Neuron (in vitro differentiated cells): ENCODE results near the gene WWP2.

Source experiments
- H2AFZ ChIP-seq: one replicate; pipeline ENCODE4 v1.6.1; 2013; ENCODE audit warnings: low read depth, mild to moderate bottlenecking, inconsistent platforms, low read length, moderate library complexity
- H3K27me3 ChIP-seq: one replicate; pipeline ENCODE4 v1.6.1; 2013; ENCODE audit warnings: low read length; ENCODE audit not compliant: insufficient read depth
- H3K36me3 ChIP-seq: one replicate; pipeline ENCODE4 v1.6.1; 2013; ENCODE audit warnings: low read length; ENCODE audit not compliant: insufficient read depth
- H3K4me1 ChIP-seq: one replicate; pipeline ENCODE4 v1.6.1; 2013; ENCODE audit warnings: low read length; ENCODE audit not compliant: insufficient read depth
- H3K4me3 ChIP-seq: 2 replicates; pipeline ENCODE4 v1.5.1; 2013; ENCODE audit warnings: mild to moderate bottlenecking, low read length, moderate library complexity
- H3K9me3 ChIP-seq: one replicate; pipeline ENCODE4 v1.6.1; 2013; ENCODE audit warnings: low read length

WWP2 gene

DNA sequence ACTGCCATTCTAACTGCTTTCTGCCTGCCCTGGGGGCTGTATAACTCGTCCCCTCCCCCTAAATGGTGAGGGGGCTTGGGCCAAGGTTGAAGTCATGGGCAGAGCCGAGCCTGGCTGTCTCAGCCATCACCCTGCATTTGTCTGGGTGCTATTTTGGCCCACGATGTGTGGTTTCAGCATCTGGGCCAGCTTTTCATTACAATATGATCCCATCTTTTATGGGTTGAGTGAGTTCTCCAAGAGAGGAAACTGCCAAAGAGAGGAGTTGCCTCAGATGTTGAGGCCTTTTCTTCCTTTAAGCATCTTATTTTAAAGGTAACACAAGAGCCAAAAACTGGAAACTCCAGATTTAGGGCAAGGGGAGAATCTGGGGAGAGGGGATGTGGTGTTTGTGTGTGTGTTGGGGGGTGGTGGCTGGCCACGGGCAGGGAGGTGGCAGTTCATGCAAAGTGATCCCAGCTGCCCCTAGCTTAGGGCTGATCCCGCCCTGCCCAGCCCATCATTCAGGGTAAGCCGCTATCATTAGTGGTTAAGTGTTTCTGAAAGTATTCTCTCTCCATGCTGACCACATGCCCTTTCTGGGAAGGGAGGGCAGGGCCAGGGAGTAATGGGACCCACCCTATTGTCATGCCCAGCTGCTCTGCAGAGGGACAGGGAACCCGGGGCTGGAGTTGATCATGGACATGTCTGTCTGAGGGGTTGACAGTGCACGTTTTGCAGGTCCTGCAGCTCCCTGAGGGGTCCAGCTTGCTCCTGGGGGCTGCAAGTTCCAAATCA is 105.8 kb downstream of the WWP2 start:
- Histone ChIP-seq H3K9me3 (peaks cover 2% of the 10 kb centered on the region), H3K4me1 (no peaks in the 10 kb centered on the region), H3K36me3 (peaks cover 13% of the 10 kb centered on the region), H3K4me3 (no peak overlapping the region), H2AFZ (no peak overlapping the region), H3K27me3 (no peaks in the 10 kb centered on the region)

DNA sequence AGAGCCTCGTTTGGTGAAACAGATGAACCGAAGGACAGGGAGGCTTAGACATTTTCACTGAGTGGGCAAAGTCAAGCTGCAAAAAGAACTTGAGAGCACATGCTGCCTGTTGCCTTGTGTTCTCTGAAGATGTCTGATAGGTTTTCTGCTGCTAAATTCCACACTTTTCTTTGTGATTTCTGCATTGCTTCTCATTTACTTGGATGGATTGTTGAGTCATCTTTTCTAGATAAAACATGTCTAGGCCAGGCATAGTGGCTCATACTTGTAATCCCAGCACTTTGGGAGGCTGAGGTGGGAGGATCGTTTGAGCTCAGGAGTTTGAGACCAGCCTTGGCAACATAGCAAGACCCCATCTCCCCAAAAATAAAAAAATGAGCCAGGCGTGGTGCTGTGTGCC is 108.6 kb downstream of the WWP2 start:
- H3K4me3 ChIP-seq: no peak overlapping the region
- no peaks in the 10 kb centered on the region for H3K9me3 ChIP-seq
- H3K27me3 ChIP-seq: no peaks in the 10 kb centered on the region
- no peaks in the 10 kb centered on the region for H3K4me1 ChIP-seq
- H3K36me3 ChIP-seq: peaks cover 31% of the 10 kb centered on the region
- H2AFZ ChIP-seq: no peak overlapping the region

- no peaks in the 10 kb centered on the region for H3K4me1 ChIP-seq
- peaks cover 31% of the 10 kb centered on the region for H3K36me3 ChIP-seq
- H3K27me3 ChIP-seq: no peaks in the 10 kb centered on the region
- H3K9me3 ChIP-seq: peaks cover 5% of the 10 kb centered on the region
- H3K4me3 ChIP-seq: no peak overlapping the region
- no peak overlapping the region for H2AFZ ChIP-seq
Observed at GRCh38 chr16:69871708-69872107, 109.6 kb downstream of the WWP2 start.

DNA sequence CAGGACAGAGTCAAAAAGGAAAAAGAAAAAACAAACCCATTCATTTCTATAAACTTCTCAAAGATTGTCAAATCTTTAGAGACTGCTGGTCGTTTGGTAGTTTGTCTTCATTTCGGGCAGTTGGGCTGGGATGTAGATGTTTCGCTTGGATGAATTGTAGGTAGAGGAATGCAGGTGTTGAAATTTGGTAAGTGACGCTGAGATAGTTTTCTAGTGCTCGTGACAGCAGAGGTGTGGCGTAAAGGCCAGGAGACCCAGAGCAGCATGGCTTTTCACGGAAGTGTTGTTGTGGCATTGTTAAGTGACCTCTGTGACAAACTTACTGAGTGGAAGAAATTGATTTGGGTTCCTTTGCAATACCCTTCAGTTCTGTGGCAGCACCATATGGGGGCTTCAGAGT is 110.8 kb downstream of the WWP2 start:
- Histone ChIP-seq H3K4me1 (no peaks in the 10 kb centered on the region), H3K27me3 (no peaks in the 10 kb centered on the region), H3K36me3 (peaks cover 35% of the 10 kb centered on the region), H2AFZ (no peak overlapping the region), H3K4me3 (no peak overlapping the region), H3K9me3 (peaks cover 10% of the 10 kb centered on the region)

GRCh38 chr16:69873783-69874182 is 111.7 kb downstream of the WWP2 start:
- H3K4me3 ChIP-seq: no peak overlapping the region
- no peaks in the 10 kb centered on the region for H3K4me1 ChIP-seq
- no peaks in the 10 kb centered on the region for H3K27me3 ChIP-seq
- peaks cover 10% of the 10 kb centered on the region for H3K9me3 ChIP-seq
- peaks cover 35% of the 10 kb centered on the region for H3K36me3 ChIP-seq
- H2AFZ ChIP-seq: no peak overlapping the region

- no peak overlapping the region for H2AFZ ChIP-seq
- H3K9me3 ChIP-seq: peaks cover 10% of the 10 kb centered on the region
- H3K4me1 ChIP-seq: no peaks in the 10 kb centered on the region
- H3K27me3 ChIP-seq: no peaks in the 10 kb centered on the region
- H3K36me3 ChIP-seq: peaks cover 36% of the 10 kb centered on the region
- no peak overlapping the region for H3K4me3 ChIP-seq
Observed at GRCh38 chr16:69874271-69874670, 112.1 kb downstream of the WWP2 start.

GRCh38 chr16:69880640-69881133 is 118.6 kb downstream of the WWP2 start:
- H3K4me1 ChIP-seq: no peaks in the 10 kb centered on the region
- H3K9me3 ChIP-seq: peaks cover 10% of the 10 kb centered on the region
- no peaks in the 10 kb centered on the region for H3K27me3 ChIP-seq
- H3K4me3 ChIP-seq: no peak overlapping the region
- H2AFZ ChIP-seq: no peak overlapping the region
- peaks cover 7% of the 10 kb centered on the region for H3K36me3 ChIP-seq

GRCh38 chr16:69881141-69881540 is 119.0 kb downstream of the WWP2 start:
- H2AFZ ChIP-seq: no peak overlapping the region
- no peak overlapping the region for H3K4me3 ChIP-seq
- no peaks in the 10 kb centered on the region for H3K4me1 ChIP-seq
- H3K27me3 ChIP-seq: no peaks in the 10 kb centered on the region
- peaks cover 7% of the 10 kb centered on the region for H3K36me3 ChIP-seq
- H3K9me3 ChIP-seq: peaks cover 10% of the 10 kb centered on the region

- peaks cover 3% of the 10 kb centered on the region for H3K36me3 ChIP-seq
- no peak overlapping the region for H3K4me3 ChIP-seq
- H3K27me3 ChIP-seq: no peaks in the 10 kb centered on the region
- no peaks in the 10 kb centered on the region for H3K4me1 ChIP-seq
- H3K9me3 ChIP-seq: no peaks in the 10 kb centered on the region
- no peak overlapping the region for H2AFZ ChIP-seq
Observed at GRCh38 chr16:69883744-69884143, 121.6 kb downstream of the WWP2 start.

DNA sequence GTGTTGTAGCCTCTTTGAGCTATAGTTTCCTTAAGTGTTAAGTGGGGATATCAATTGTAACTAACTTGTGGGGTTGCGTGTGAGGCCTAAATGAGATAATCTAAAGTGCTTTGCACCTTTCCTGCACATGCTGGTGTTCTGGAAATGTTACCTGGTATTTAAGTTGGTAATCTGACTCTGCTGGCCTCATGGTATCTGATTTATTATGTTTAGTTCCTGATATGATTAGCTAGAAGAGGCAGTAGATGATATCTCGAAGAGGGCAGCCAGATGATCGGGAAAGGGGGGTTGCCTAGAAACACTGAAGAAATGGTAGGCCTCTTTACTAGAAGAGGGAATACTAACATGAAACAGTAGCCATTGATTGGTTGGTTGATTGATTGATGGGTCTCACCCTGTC is 123.6 kb downstream of the WWP2 start:
- peaks cover 11% of the 10 kb centered on the region for H3K36me3 ChIP-seq
- no peaks in the 10 kb centered on the region for H3K27me3 ChIP-seq
- no peak overlapping the region for H3K4me3 ChIP-seq
- H3K4me1 ChIP-seq: no peaks in the 10 kb centered on the region
- peaks cover 3% of the 10 kb centered on the region for H3K9me3 ChIP-seq
- no peak overlapping the region for H2AFZ ChIP-seq

DNA sequence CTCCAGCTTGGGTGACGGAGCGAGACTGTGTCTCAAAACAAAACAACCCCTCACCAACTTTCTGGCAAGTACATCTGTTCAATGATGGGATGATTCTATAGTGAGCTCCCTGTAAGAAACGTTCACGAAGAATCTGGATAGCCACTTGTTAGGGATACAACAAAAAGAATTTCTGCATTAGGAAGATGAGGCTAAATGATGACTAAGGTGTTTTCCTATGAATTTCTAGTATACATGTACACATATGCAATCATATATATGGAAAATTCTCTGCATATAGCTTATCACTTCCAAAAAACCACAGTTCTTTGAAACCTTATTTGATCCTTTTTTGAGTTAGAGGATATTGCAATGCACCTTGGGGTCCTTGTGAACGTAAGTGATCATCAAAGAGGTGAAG is 124.6 kb downstream of the WWP2 start:
- Histone ChIP-seq H2AFZ (no peak overlapping the region), H3K4me1 (no peaks in the 10 kb centered on the region), H3K4me3 (no peak overlapping the region), H3K36me3 (peaks cover 11% of the 10 kb centered on the region), H3K27me3 (no peaks in the 10 kb centered on the region), H3K9me3 (peaks cover 3% of the 10 kb centered on the region)

DNA sequence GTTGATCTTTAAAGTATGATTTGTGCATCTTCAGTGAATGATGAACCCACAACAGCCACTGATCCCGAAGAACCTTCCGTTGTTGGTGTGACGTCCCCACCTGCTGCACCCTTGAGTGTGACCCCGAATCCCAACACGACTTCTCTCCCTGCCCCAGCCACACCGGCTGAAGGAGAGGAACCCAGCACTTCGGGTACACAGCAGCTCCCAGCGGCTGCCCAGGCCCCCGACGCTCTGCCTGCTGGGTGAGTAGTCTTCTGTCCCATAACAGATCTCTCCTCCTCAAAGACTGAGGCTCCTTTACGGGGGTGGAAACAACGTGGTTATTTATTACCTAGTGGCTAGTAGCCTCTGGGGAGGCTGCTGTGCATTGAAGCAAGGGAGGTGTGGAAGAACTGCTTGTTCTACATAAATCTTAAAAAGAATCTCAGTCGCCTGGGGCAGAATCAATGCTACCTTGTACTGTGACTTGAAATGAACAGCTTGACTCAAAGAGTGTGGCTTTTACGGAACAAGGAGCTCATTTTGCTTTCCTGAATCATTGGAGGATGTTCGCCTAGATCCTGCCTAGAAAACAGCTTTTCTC is 126.0 kb downstream of the WWP2 start:
- Histone ChIP-seq H3K4me3 (no peak overlapping the region), H2AFZ (no peak overlapping the region), H3K36me3 (peaks cover 11% of the 10 kb centered on the region), H3K9me3 (peaks cover 3% of the 10 kb centered on the region), H3K27me3 (no peaks in the 10 kb centered on the region), H3K4me1 (no peaks in the 10 kb centered on the region)

GRCh38 chr16:69889295-69889964 is 127.3 kb downstream of the WWP2 start:
- Histone ChIP-seq H3K4me3 (no peak overlapping the region), H3K27me3 (no peaks in the 10 kb centered on the region), H3K36me3 (peaks cover 11% of the 10 kb centered on the region), H2AFZ (no peak overlapping the region), H3K4me1 (no peaks in the 10 kb centered on the region), H3K9me3 (peaks cover 3% of the 10 kb centered on the region)
